Retinal pigment epithelial cell (primary cell): ENCODE results near the gene FAM162A.

ENCODE experiments used
- DNase-seq: peaks from one replicate; pipeline ENCODE4 v3.0.0-alpha.2; 2010; ENCODE audit warnings: low read depth
- H3K4me3 ChIP-seq: 2 replicates; pipeline ENCODE4 v1.5.1; 2011; ENCODE audit warnings: mild to moderate bottlenecking, low read length, control low read depth, moderate library complexity
- CTCF ChIP-seq: conservative IDR thresholded peaks from 2 replicates; pipeline ENCODE4 v1.5.1; 2011; ENCODE audit warnings: low read depth, low read length, control low read depth, inconsistent platforms

The FAM162A gene

GRCh38 chr3:122406198-122406597 lies 22.2 kb downstream of the FAM162A start:
- TF ChIP-seq CTCF = no peak
- H3K4me3 ChIP-seq = no peak overlapping the region

GRCh38 chr3:122407946-122408345 lies 24.0 kb downstream of the FAM162A start:
- TF ChIP-seq CTCF = no peak
- no peak overlapping the region for H3K4me3 ChIP-seq
- no peak for DNase-seq

More at GRCh38 chr3:122406198-122406597, 22.2 kb downstream of the FAM162A start:
- DNase-seq = no peak

GRCh38 chr3:122409446-122409845 lies 25.5 kb downstream of the FAM162A start:
- H3K4me3 ChIP-seq = no peak overlapping the region
- DNase-seq = no peak
- no peak for TF ChIP-seq CTCF

- no peak for DNase-seq
- no peak overlapping the region for H3K4me3 ChIP-seq
- TF ChIP-seq CTCF = no peak
These were observed 26.1 kb downstream of the FAM162A start for GRCh38 chr3:122410111-122410510.

GRCh38 chr3:122410639-122411038 lies 26.7 kb downstream of the FAM162A start:
- DNase-seq = no peak
- no peak for TF ChIP-seq CTCF
- no peak overlapping the region for H3K4me3 ChIP-seq

GRCh38 chr3:122414391-122414790 lies 30.4 kb downstream of the FAM162A start:
- H3K4me3 ChIP-seq = no peak overlapping the region
- no peak for DNase-seq
- no peak for TF ChIP-seq CTCF

- TF ChIP-seq CTCF = no peak
- peak overlapping the region; percentile 80 for H3K4me3 ChIP-seq
- DNase-seq = no peak
These were observed 31.2 kb downstream of the FAM162A start for GRCh38 chr3:122415104-122415744.
